ENCODE measurements around the gene NCOA7. TPM values are rescaled to one million over a fixed set of nuclear protein-coding genes. Genes with fewer than 3 reads are reported as not detected.
"Not testable (repeated sequence)": the region's sequence is repeated elsewhere in the genome, so short reads cannot be mapped to it uniquely, and the experiment has no call there.

NCOA7 gene
- total RNA-seq, 2 donors from 2014 or later: 41.5 to 43.3 TPM

- no peak for DNase-seq (ENCODE audit: low spot score)
- intact Hi-C loops (cut with DNase I): no loop called here
These were observed 36.1 kb downstream of the NCOA7 start for GRCh38 chr6:125826695-125827463.

- no peak for DNase-seq (ENCODE audit: low spot score)
- intact Hi-C loops (cut with DNase I): no loop called here
These were observed 37.1 kb downstream of the NCOA7 start for GRCh38 chr6:125827788-125828320.

GRCh38 chr6:125828476-125829039 lies 37.8 kb downstream of the NCOA7 start:
- no peak for DNase-seq (ENCODE audit: low spot score)
- intact Hi-C loops (cut with DNase I): no loop called here

- DNase-seq (ENCODE audit: low spot score): no peak
- intact Hi-C loops (cut with DNase I): no loop called here
These were observed 38.7 kb downstream of the NCOA7 start for GRCh38 chr6:125829433-125829832.

- DNase-seq (ENCODE audit: low spot score): no peak
- intact Hi-C loops (cut with DNase I): no loop called here
These were observed 40.9 kb downstream of the NCOA7 start for GRCh38 chr6:125831659-125832058.

GRCh38 chr6:125832391-125833117 lies 41.8 kb downstream of the NCOA7 start:
- intact Hi-C loops (cut with DNase I): no loop called here
- no peak for DNase-seq (ENCODE audit: low spot score)

- DNase-seq (ENCODE audit: low spot score): no peak
- intact Hi-C loops (cut with DNase I): no loop called here
These were observed 43.6 kb downstream of the NCOA7 start for GRCh38 chr6:125834348-125834747.

GRCh38 chr6:125835221-125835744 lies 44.5 kb downstream of the NCOA7 start:
- intact Hi-C loops (cut with DNase I): no loop called here
- no peak for DNase-seq (ENCODE audit: low spot score)

- intact Hi-C loops (cut with DNase I): no loop called here
- DNase-seq (ENCODE audit: low spot score): no peak
These were observed 45.7 kb downstream of the NCOA7 start for GRCh38 chr6:125836466-125836865.

- DNase-seq (ENCODE audit: low spot score): no peak
- intact Hi-C loops (cut with DNase I): no loop called here
These were observed 48.7 kb downstream of the NCOA7 start for GRCh38 chr6:125839471-125839870.

- DNase-seq (ENCODE audit: low spot score): no peak
- intact Hi-C loops (cut with DNase I): no loop called here
These were observed 49.1 kb downstream of the NCOA7 start for GRCh38 chr6:125839879-125840278.

- DNase-seq (ENCODE audit: low spot score): no peak
- intact Hi-C loops (cut with DNase I): no loop called here
These were observed 50.8 kb downstream of the NCOA7 start for GRCh38 chr6:125841356-125842090.

GRCh38 chr6:125842091-125842626 lies 51.4 kb downstream of the NCOA7 start:
- DNase-seq (ENCODE audit: low spot score): no peak
- intact Hi-C loops (cut with DNase I): no loop called here

- DNase-seq (ENCODE audit: low spot score): no peak
- intact Hi-C loops (cut with DNase I): no loop called here
These were observed 52.8 kb downstream of the NCOA7 start for GRCh38 chr6:125843593-125843992.

- DNase-seq (ENCODE audit: low spot score): no peak
- intact Hi-C loops (cut with DNase I): no loop called here
These were observed 54.2 kb downstream of the NCOA7 start for GRCh38 chr6:125844989-125845388.

GRCh38 chr6:125846292-125847024 lies 55.7 kb downstream of the NCOA7 start:
- intact Hi-C loops (cut with DNase I): no loop called here
- no peak for DNase-seq (ENCODE audit: low spot score)

- intact Hi-C loops (cut with DNase I); DNase-seq (ENCODE audit: low spot score): not testable (repeated sequence)
These were observed 57.5 kb downstream of the NCOA7 start for GRCh38 chr6:125848286-125848685.

- intact Hi-C loops (cut with DNase I): no loop called here
- DNase-seq (ENCODE audit: low spot score): no peak
These were observed 59.6 kb downstream of the NCOA7 start for GRCh38 chr6:125850361-125850760.
